HEK293 (cell line): ENCODE measurements around the gene SAMD5.

Experiments
- CTCF ChIP-seq: fragments of 450-650 bp; formaldehyde crosslinking; IDR thresholded peaks from 2 replicates; pipeline ENCODE4 v1.5.1; 2016; ENCODE audit warnings: missing biosample characterization, missing genetic modification characterization
- ZNF518A ChIP-seq: fragments of 450-650 bp; formaldehyde crosslinking; conservative IDR thresholded peaks from 2 replicates; pipeline ENCODE4 v1.5.1; 2016; ENCODE audit warnings: low read depth, missing biosample characterization, missing genetic modification characterization
- ZNF529 ChIP-seq: fragments of 450-650 bp; formaldehyde crosslinking; IDR thresholded peaks from 2 replicates; pipeline ENCODE4 v1.5.1; 2017; ENCODE audit warnings: missing genetic modification characterization, missing biosample characterization; ENCODE audit not compliant: insufficient replicate concordance

- TF ChIP-seq ZNF518A (tag by site-specific recombination) (no peak), CTCF (no peak), ZNF529 (tag by site-specific recombination) (no peak)
Measured at GRCh38 chr6:147611992-147612391, 103.5 kb downstream of the SAMD5 start.
